HG02623 (cell line): ENCODE data around the gene COLEC12.

Experiments used
- ATAC-seq: cut with Tn5 transposase; IDR thresholded peaks from one replicate; pipeline ENCODE4 v1.9.1; 2021; ENCODE audit warnings: moderate library complexity; ENCODE audit not compliant: unreplicated experiment

COLEC12 gene

GRCh38 chr18:506801-507200 is 6.3 kb upstream of the COLEC12 start:
- ATAC-seq = no peak

GRCh38 chr18:506264-506663 is 5.8 kb upstream of the COLEC12 start:
- no peak for ATAC-seq

DNA sequence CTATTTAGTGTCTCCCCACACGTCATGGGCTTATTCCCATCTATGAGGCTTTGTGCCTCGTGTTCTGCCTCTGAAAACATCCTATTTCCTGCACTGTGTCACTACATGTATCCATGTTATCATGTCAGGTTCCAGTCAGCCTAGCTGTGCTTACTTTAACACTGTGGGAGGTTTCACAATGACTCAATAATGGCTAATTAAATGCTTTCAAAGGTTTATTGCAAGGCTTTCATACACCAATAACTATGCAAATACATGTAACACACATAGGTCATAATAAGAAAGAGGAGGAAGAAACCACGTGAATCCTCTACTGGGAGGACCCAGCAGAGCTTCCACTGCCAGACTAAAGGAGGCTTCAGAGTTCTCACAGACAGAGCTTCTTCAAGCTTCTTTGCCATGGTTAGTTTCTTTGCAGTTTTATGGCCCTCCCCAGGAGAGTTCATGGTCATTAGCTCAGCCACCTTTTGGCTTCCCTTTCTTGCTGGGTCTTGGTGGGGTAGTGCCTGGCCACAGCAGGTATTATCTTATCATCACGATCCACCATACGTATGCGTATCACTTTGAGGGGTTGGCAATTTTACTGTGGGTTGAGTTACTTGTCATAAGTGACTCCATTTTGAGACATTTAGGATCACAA is 5.1 kb upstream of the COLEC12 start:
- ATAC-seq = peak; percentile 96

DNA sequence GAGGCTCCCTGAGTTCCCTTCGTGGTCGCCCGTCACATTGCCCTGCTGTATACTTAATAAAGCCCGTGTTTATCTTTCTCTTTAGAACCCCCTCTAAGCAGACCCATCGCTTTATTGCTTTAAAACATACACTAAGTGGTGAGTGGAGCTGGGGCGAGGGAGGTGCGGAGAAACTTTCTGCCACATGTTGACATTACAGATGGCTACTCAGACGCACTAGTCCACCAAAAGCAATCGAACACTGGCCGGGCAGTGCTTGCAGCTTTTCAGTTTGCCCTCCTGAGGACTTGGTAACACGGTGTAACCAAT is 859 bp upstream of the COLEC12 start:
- ATAC-seq = no peak

- no peak for ATAC-seq
Observed at GRCh38 chr18:499776-500631, 497 bp downstream of the COLEC12 start.

DNA sequence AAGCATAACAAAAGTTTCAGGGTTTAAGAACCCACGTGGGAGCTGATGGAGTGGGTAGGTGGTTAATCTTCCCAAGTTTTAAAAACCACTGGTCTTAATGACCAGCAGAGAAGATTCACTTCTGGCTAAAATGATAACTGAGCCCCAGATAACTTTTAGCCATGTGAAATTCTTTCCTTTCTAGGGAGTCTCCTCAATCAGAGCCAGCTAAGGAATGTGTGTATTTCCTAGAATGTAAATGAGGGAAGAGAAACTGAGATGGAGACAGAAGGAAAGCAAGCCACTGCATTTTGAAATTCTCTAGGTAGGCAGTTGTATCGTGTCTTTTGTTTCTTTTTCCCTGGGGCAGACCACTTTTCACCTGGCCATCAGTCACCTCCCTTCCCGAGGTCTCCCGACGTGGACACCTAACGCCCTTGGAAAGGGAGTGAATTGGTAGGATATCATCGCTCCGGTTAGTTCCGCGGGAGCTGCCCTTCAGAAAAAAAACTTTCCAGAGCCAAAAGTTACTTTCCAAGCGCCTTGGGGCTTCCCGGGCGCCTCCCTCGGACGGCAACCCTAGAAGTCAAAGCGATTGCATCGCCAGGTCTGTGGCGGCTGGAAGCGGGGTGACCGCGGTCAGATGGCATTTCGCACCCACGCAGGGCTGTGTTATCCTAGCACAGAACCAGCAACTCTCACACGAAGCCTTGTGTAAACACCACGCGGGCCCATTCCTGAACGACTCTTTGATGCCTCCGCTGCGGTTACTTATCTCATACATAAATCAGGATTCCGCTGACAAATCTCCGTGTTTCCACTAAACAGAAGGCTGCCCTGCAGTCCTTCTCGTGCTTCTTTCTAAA is 1.3 kb downstream of the COLEC12 start:
- no peak for ATAC-seq

GRCh38 chr18:497688-498087 is 2.8 kb downstream of the COLEC12 start:
- no peak for ATAC-seq

DNA sequence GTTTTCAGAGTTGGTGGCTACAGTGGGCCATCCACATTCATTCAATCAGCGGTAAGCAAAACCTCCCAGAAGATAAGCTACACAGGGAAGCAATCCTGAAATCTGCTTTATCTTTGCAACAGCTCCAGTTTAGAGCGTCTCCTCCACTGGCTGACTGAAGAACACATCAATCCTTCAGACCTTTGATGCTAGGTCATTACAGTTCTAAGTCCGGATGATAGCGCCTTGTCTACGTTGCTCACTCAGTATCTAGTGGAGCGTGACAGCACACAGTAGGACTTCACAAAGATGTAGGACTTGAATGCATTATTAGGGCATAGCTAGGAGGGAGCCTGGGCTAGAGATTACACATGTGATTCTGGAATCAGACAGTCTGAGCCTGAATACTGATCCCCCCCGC is 5.0 kb downstream of the COLEC12 start:
- ATAC-seq = no peak

GRCh38 chr18:495017-495416 is 5.5 kb downstream of the COLEC12 start:
- ATAC-seq = no peak

DNA sequence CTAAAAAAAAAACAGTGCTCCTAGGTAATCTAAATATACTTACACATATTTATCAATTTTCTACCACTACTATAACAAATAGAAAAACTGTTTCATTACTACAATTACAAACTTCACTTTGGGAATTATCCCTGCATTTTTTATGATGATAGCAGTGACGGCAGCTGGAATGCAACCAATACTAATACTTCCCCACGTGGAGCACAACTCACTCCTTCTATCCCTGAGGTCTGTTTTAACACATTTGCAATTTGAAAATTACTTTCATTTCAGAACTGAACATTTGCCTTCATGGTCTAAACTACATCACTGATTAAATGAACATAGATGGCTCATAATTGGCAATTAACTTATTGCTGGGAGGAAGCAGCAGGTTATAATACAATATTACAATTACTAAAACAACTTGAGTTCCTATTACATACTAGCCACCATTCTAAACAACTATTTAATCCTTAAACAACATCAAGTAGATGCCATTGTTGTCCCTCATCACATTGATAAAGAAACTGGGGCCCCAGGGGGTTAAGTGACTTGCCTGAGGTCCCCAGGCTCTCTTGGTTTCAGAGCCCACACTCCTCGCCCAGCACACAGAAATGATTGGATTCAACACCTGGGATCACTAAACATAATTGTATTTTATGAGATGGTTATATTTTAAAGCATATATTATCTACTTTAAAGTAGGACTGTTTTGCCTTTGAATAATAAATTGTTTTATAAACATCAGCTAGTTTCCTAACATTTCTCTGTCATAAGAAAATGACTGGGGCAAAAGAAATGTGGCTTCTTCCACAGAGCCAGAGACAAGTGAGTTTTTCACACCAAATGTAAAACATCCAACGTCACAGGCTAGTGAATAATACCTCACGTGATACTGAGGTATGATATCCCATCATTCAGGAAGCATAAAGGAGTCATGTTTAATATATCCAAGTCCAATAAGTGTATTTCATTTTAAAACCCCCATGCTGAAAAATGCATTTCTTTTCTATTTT is 6.2 kb downstream of the COLEC12 start:
- ATAC-seq = no peak

- no peak for ATAC-seq
Observed at GRCh38 chr18:492451-492850, 8.1 kb downstream of the COLEC12 start.

- no peak for ATAC-seq
Observed at GRCh38 chr18:490624-491023, 9.9 kb downstream of the COLEC12 start.

- no peak for ATAC-seq
Observed at GRCh38 chr18:490024-490366, 10.5 kb downstream of the COLEC12 start.

GRCh38 chr18:489244-490023 is 11.1 kb downstream of the COLEC12 start:
- no peak for ATAC-seq

DNA sequence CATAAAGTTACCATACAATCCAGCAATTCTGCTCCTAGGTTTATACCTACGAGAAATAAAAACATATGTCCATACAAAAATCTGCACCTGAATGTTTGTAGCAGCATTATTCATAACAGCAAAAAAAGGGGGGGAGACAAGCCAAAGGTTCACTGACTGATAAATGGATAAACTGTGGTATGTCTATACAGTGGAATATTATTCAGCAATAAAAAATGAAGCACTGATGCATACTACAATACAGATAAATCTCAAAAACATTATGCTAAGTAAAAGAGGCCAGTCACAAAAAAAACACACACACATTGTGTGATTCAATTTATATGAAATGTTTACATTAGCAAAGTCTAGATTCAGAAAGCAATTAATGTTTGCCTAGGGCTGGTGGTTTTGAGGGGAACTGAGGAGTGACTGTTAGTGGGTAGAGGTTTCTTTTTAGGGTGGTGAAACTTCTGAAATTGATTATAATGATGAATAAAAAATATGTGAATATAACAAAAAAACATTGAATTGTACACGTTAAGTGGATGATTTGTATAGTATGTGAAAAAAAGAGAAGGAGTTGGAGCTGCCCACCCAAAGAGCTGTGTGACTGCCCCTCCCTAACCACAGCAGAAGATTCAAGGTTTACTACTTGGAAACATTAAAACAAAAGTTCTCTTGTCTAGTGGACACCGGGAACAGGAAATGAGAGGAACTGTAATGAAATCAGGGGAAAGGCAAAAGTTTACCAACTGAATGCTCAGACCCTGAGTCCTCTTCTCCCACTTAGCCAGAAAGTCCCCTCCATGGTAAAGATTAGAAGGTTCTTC is 13.4 kb downstream of the COLEC12 start:
- ATAC-seq = no peak

DNA sequence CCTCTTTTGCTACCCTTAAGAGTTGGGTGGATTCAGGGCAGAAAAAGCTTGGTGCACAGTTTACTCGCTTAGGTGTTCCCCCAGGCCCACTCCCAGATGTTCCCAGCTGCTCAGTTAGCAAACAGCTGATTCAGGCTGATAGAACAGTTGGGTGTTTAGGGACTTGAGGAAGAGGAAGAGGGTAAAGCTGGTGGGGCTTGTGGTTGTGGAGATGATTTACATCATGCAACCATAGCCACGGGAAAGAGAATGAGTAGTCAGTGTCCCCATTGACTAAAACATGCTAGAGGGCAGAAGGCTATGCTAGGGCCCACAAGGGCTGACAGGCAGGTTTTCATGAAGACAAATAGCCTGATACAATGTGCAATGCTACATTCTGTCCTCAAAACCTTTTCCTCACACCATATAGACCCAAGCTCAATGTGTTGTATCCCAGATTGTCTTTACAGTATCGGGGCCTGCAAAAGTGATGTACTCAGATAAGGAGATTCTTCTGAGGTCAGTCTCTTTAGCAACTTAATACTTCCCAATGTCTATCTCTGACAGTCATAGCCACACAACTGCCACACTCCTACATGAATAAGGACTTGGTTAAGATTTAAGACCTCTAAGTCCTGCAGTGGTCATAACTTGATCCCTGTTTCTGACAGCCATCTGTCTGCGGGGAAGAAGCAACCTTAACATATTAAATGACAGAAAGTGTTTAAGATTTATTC is 15.6 kb downstream of the COLEC12 start:
- ATAC-seq = peak; percentile 80

- ATAC-seq = no peak
Observed at GRCh38 chr18:478681-479080, 21.8 kb downstream of the COLEC12 start.

DNA sequence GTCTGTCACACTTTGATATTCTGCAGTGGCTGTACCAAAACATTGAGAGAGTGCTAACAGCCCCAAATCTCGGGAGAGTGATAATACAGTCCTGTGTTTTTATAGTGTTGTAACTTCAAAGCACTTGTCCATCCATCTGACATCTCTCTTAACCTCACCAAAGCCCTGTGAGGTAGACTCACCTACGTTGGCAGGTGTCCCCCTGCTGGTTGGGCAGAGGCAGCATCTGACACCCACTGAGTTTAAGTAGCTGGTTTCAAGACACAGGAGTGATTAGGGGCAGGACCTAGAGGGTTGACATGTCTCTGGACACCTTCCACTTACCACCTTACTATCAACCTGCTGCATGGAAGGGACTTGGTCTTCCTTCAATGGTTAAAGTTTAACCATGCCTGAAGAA is 22.9 kb downstream of the COLEC12 start:
- peak; percentile 48 for ATAC-seq
